Effector memory CD8-positive, alpha-beta T cell (primary cell): ENCODE results near the gene GABRR1.

Experiments
- ATAC-seq: fragments of 150-1000 bp; cut with Tn5 transposase; replicated peaks from 2 replicates; pipeline ENCODE4 v1.10.0; 2021; ENCODE audit warnings: mild to moderate bottlenecking, moderate library complexity
- DNase-seq, 3 experiments: peaks; one replicate each; pipeline ENCODE4 v3.0.0; 2021
- H3K27ac Mint-ChIP-seq, 2 donors: one replicate each; pipeline ENCODE4 v1.8.0; 2022; ENCODE audit warnings: mild to moderate bottlenecking in 2 of 2, mixed read lengths in 2 of 2, moderate library complexity in 2 of 2
- H3K27me3 Mint-ChIP-seq, 2 donors: one replicate each; pipeline ENCODE4 v1.8.0; 2022; ENCODE audit warnings: mixed read lengths in 2 of 2
- H3K36me3 Mint-ChIP-seq: one replicate; pipeline ENCODE4 v1.8.0; 2022; ENCODE audit warnings: mild to moderate bottlenecking, moderate library complexity, mixed read lengths; ENCODE audit not compliant: insufficient read depth
- H3K4me1 Mint-ChIP-seq, 2 donors: one replicate each; pipeline ENCODE4 v1.8.0; 2022; ENCODE audit warnings: low read depth in 2 of 2, mixed read lengths in 2 of 2
- H3K4me3 Mint-ChIP-seq, 2 donors: one replicate each; pipeline ENCODE4 v1.8.0; 2022; ENCODE audit warnings: mild to moderate bottlenecking in 2 of 2, mixed read lengths in 2 of 2, moderate library complexity in 2 of 2
- H3K9me3 Mint-ChIP-seq, 2 donors: one replicate each; pipeline ENCODE4 v1.8.0; 2022; ENCODE audit warnings: mixed read lengths in 2 of 2

Gene GABRR1

DNA sequence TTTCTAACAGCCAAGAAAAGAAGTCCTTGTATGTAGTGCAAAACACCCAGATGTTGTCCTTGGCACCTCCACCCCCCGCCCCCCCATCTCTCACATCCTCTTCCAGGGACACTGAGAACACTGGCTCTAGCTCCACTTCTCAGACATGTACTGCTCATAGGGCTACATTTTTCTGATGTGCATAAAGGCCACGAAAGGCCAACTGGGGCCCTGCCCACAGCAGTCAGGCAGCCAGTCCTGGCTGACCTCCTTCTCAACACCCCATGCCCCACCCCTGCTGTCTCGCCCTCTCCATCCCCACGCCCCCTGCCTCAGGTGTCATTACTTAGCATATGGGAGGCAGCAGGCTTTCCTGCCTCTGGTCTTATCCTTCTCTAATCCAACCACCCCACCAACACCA is 11.3 kb downstream of the GABRR1 start:
- H3K27me3 Mint-ChIP-seq, result peaks cover 5 to 19% of the 10 kb centered on the region in 2 donors
- H3K4me3 Mint-ChIP-seq, result no peak overlapping the region
- ATAC-seq (no peak), DNase-seq (no peak)
- H3K9me3 Mint-ChIP-seq, result no peaks in the 10 kb centered on the region
- no peak overlapping the region for H3K27ac Mint-ChIP-seq
- no peaks in the 10 kb centered on the region for H3K36me3 Mint-ChIP-seq
- H3K4me1 Mint-ChIP-seq, result no peaks in the 10 kb centered on the region

- ATAC-seq, result no peak
Observed at GRCh38 chr6:89204096-89204495, 13.1 kb downstream of the GABRR1 start.

DNA sequence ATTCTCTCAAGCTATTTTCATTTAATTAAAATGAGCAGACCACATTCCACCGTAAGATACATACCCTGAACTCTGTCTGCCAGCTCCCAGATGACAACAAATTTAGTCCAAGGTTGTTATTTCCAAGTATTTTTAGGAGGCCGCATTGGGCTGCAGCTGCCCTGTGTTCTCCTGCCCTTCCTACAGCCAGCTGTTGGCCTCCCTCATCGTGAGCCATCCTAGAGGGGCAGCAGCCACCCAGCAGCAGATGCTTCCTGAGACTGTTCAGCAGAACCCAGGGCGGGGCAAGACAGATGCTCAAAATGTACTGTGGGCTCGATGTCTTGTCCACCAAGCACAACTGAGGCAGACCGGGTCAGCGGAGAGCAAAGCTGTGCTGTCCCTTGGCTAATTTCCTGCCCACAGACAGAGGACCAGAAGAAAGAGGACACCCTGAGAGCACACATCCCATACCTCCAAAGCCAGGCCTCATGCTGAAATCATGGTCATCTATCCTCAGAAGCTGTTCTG is 16.4 kb downstream of the GABRR1 start:
- ATAC-seq (no peak), DNase-seq (no peak)
- Mint-ChIP-seq H3K36me3 (peaks cover 3% of the 10 kb centered on the region), H3K9me3 (no peaks in the 10 kb centered on the region), H3K27ac (no peak overlapping the region), H3K4me3 (no peak overlapping the region), H3K27me3 (peaks cover 0 to 31% of the 10 kb centered on the region in 2 donors), H3K4me1 (no peaks in the 10 kb centered on the region)

More at GRCh38 chr6:89204096-89204495, 13.1 kb downstream of the GABRR1 start:
- Mint-ChIP-seq H3K9me3 (no peaks in the 10 kb centered on the region), H3K4me1 (no peaks in the 10 kb centered on the region), H3K36me3 (no peaks in the 10 kb centered on the region), H3K27ac (no peak overlapping the region), H3K4me3 (no peak overlapping the region), H3K27me3 (peaks cover 0 to 29% of the 10 kb centered on the region in 2 donors)
- DNase-seq, result no peak

DNA sequence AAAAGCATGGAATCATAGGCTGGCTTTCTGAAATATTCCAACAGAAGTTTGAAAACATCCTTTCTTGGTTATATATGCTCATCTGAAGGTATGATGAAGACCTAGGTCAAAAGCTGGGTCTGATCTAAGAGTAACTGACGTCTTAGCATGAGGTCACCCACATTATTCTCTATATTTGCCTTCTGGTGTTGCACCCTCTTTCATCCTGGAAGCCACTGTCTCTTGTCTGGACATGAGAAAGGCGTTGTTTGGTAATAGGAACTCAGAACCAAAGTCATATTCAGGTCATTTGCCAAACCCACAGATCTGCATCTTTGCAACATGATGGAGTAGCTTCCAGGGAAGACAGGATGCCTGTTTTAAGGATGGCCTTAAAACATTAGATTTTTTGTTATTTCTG is 17.6 kb downstream of the GABRR1 start:
- Mint-ChIP-seq H3K4me3 (no peak overlapping the region), H3K9me3 (no peaks in the 10 kb centered on the region), H3K4me1 (no peaks in the 10 kb centered on the region), H3K27me3 (peaks cover 0 to 24% of the 10 kb centered on the region in 2 donors), H3K27ac (no peak overlapping the region), H3K36me3 (peaks cover 3% of the 10 kb centered on the region)
- no peak for DNase-seq
- ATAC-seq, result no peak

DNA sequence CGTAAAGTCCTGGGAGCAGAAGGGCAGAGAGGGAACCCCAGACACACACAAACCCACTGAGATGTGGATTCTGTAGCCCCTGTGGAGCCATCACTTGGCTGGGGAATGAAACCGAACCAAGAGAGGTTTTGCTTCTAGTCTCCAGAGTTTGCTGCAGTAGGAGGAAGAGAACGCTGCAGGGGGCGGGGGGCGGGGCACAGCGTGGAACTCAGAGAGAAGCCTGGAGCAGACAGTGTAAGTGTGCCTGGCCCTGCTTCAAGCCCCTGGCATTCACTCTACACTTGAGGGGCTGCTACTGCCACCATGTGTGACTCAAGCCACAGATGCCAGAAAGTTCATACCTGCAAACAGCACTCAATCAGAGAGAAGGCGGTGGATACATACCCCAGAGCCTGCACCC is 18.9 kb downstream of the GABRR1 start:
- ATAC-seq, result no peak
- Mint-ChIP-seq H3K27me3 (peaks cover 4 to 14% of the 10 kb centered on the region in 2 donors), H3K4me1 (no peaks in the 10 kb centered on the region), H3K9me3 (no peaks in the 10 kb centered on the region), H3K36me3 (peaks cover 3% of the 10 kb centered on the region), H3K27ac (no peak overlapping the region), H3K4me3 (no peak overlapping the region)
- DNase-seq, result no peak

DNA sequence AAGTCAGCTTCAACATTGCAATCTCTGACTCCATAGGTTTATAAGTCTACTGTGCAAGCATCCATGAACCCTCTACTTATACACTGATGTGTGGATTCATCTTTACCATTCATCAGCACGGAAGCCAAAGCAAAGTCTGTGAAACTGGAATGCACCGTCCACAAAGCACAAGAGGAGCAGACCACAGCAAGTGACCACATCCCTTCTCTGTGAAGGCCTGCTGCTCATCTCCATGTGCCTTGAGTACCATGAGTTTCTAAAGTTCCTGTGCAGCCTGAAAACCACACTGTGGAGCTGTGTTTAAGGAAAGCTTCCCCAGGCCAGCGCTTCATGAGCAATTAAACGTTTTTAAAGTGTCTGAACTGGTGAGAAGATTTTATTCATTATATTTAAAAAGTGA is 20.0 kb downstream of the GABRR1 start:
- DNase-seq (no peak), ATAC-seq (no peak)
- Mint-ChIP-seq H3K27ac (no peak overlapping the region), H3K4me3 (no peak overlapping the region), H3K36me3 (peaks cover 3% of the 10 kb centered on the region), H3K4me1 (no peaks in the 10 kb centered on the region), H3K9me3 (no peaks in the 10 kb centered on the region), H3K27me3 (peaks cover 12 to 19% of the 10 kb centered on the region in 2 donors)

DNA sequence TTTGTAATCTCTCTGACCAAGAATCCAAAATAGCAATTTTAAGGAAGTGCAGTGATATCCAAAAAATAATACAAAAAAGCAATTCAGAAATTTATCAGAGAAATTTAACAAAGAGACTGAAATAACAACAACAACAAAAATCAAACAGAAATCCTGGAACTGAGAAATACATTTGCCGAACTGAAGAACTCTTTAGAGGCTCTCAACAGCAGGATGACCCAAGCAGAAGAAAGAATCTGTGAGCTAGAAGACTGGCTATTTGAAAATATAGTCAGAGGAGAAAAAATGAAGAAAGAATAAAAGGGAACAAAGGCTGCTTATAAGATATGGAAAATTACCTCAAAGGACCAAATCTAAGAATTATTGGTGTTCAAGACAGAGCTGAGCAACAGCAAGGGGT is 22.6 kb downstream of the GABRR1 start:
- Mint-ChIP-seq H3K27me3 (peaks cover 19 to 20% of the 10 kb centered on the region in 2 donors), H3K36me3 (peaks cover 3% of the 10 kb centered on the region), H3K4me3 (no peak overlapping the region), H3K9me3 (no peaks in the 10 kb centered on the region), H3K4me1 (no peaks in the 10 kb centered on the region), H3K27ac (no peak overlapping the region)
- DNase-seq, result no peak
- no peak for ATAC-seq

DNA sequence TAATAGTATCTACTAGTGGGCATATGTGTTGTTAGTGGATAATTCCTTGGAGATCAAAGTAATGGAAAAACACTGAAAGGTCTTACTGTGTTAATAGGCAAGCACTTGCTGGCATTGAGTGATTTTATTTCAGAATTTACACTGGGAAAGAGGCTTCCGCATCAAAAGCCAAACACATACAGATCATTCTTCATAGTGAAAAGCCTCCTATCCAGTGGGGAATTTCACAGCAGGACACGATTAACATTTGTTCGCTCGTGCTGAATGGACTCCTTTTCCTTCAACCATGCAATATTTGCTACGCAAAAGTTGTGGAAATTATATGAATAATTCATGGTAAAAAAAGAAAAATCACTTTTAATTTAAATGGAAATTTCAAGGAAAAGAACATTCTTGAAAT is 26.4 kb downstream of the GABRR1 start:
- H3K4me3 Mint-ChIP-seq, result no peak overlapping the region
- no peaks in the 10 kb centered on the region for H3K9me3 Mint-ChIP-seq

GRCh38 chr6:89187504-89187903 is 29.7 kb downstream of the GABRR1 start:
- no peaks in the 10 kb centered on the region for H3K9me3 Mint-ChIP-seq
- no peak overlapping the region for H3K4me3 Mint-ChIP-seq
- H3K36me3 Mint-ChIP-seq, result no peaks in the 10 kb centered on the region
- H3K4me1 Mint-ChIP-seq, result no peaks in the 10 kb centered on the region
- ATAC-seq (no peak), DNase-seq (no peak)
- peaks cover 29 to 56% of the 10 kb centered on the region in 2 donors for H3K27me3 Mint-ChIP-seq
- H3K27ac Mint-ChIP-seq, result no peak overlapping the region

More for the DNA sequence above, 26.4 kb downstream of the GABRR1 start:
- ATAC-seq (no peak), DNase-seq (no peak)
- Mint-ChIP-seq H3K27ac (no peak overlapping the region), H3K4me1 (no peaks in the 10 kb centered on the region), H3K36me3 (no peaks in the 10 kb centered on the region), H3K27me3 (peaks cover 29 to 33% of the 10 kb centered on the region in 2 donors)

- no peak for ATAC-seq
- H3K4me1 Mint-ChIP-seq, result no peaks in the 10 kb centered on the region
- no peak overlapping the region for H3K4me3 Mint-ChIP-seq
- no peaks in the 10 kb centered on the region for H3K36me3 Mint-ChIP-seq
- no peak overlapping the region for H3K27ac Mint-ChIP-seq
- H3K27me3 Mint-ChIP-seq, result peaks cover 27 to 54% of the 10 kb centered on the region in 2 donors
- H3K9me3 Mint-ChIP-seq, result no peaks in the 10 kb centered on the region
- DNase-seq, result no peak
Observed at GRCh38 chr6:89186762-89187161, 30.4 kb downstream of the GABRR1 start.

- no peaks in the 10 kb centered on the region for H3K4me1 Mint-ChIP-seq
- no peak overlapping the region for H3K27ac Mint-ChIP-seq
- no peaks in the 10 kb centered on the region for H3K9me3 Mint-ChIP-seq
- H3K27me3 Mint-ChIP-seq, result peaks cover 31 to 77% of the 10 kb centered on the region in 2 donors
- ATAC-seq (no peak), DNase-seq (no peak)
- H3K4me3 Mint-ChIP-seq, result no peak overlapping the region
- H3K36me3 Mint-ChIP-seq, result no peaks in the 10 kb centered on the region
Observed at GRCh38 chr6:89184344-89184743, 32.8 kb downstream of the GABRR1 start.

- no peak overlapping the region for H3K27ac Mint-ChIP-seq
- no peak overlapping the region for H3K4me3 Mint-ChIP-seq
- ATAC-seq (no peak), DNase-seq (no peak)
- H3K36me3 Mint-ChIP-seq, result no peaks in the 10 kb centered on the region
- H3K4me1 Mint-ChIP-seq, result no peaks in the 10 kb centered on the region
- peaks cover 31 to 80% of the 10 kb centered on the region in 2 donors for H3K27me3 Mint-ChIP-seq
- H3K9me3 Mint-ChIP-seq, result no peaks in the 10 kb centered on the region
Observed at GRCh38 chr6:89183294-89183693, 33.9 kb downstream of the GABRR1 start.

DNA sequence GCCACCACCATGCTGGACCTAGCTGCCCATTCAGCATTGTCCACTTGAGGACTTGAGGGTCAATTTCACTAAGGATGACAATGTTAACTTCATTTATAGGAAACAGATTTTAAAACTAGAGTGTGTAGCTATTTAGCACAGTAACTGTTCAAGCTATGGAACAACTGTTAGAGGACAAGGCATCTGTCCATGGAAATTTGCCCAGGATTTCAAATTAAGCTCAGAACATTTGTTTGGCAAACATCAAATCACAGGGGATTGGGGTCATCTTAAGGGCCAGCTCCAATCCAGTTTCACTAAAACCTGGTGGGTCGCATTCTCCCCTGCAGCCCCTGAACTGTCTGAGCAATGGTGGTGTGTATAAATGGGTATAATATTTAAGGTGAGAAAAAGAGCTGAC is 36.2 kb downstream of the GABRR1 start:
- Mint-ChIP-seq H3K4me1 (no peaks in the 10 kb centered on the region), H3K27ac (no peak overlapping the region), H3K36me3 (no peaks in the 10 kb centered on the region), H3K9me3 (no peaks in the 10 kb centered on the region), H3K4me3 (no peak overlapping the region), H3K27me3 (peaks cover 22 to 68% of the 10 kb centered on the region in 2 donors)
- ATAC-seq (no peak), DNase-seq (no peak)

- Mint-ChIP-seq H3K27me3 (peaks cover 22 to 64% of the 10 kb centered on the region in 2 donors), H3K36me3 (no peaks in the 10 kb centered on the region), H3K4me1 (no peaks in the 10 kb centered on the region), H3K9me3 (no peaks in the 10 kb centered on the region), H3K4me3 (no peak overlapping the region), H3K27ac (no peak overlapping the region)
- no peak for DNase-seq
- ATAC-seq, result no peak
Observed at GRCh38 chr6:89180112-89180511, 37.0 kb downstream of the GABRR1 start.

DNA sequence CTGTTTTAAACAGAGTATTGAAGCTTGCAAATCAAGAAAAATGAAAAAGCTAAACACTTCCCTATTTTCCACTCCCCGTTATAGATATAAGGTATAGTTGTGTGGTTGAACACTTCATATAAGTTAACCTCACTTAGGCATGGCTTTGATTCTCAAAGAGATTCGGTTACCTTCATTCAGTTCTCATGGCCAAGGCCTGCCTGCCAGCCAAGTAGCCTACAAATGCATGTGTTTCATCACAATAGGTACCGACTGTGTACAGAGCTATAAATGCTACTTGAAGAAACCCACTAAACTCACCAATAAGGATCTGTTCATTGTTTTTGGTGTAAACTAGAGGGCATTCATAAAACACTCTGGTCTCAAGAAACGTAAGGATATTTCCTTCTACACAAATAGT is 43.5 kb downstream of the GABRR1 start:
- H3K27ac Mint-ChIP-seq, result no peak overlapping the region
- H3K4me3 Mint-ChIP-seq, result no peak overlapping the region
- no peaks in the 10 kb centered on the region for H3K4me1 Mint-ChIP-seq

More for the DNA sequence above, 43.5 kb downstream of the GABRR1 start:
- H3K36me3 Mint-ChIP-seq, result no peaks in the 10 kb centered on the region
- ATAC-seq (no peak), DNase-seq (no peak)
- H3K27me3 Mint-ChIP-seq, result peaks cover under 1% of the 10 kb centered on the region in 2 donors
- H3K9me3 Mint-ChIP-seq, result no peaks in the 10 kb centered on the region
